NB4 (cell line): ENCODE measurements around the gene TRIO.

Experiments used
- CTCF ChIP-seq: IDR thresholded peaks from one replicate; pipeline ENCODE4 v1.5.1; 2012; ENCODE audit warnings: low read depth, low read length
- POLR2A ChIP-seq: IDR thresholded peaks from 2 replicates; pipeline ENCODE4 v1.6.1; 2011; ENCODE audit warnings: mild to moderate bottlenecking; ENCODE audit not compliant: insufficient read length; ENCODE audit errors: extremely low read depth

- no peak for TF ChIP-seq CTCF
- no peak for TF ChIP-seq POLR2A
Measured at GRCh38 chr5:14316471-14316870, 173.3 kb downstream of the TRIO start.
